GM19438 (cell line): Measurements from ENCODE around the gene PJVK.
"Not testable (repeated sequence)": the region's sequence is repeated elsewhere in the genome, so short reads cannot be mapped to it uniquely, and the experiment has no call there.

Experiments used
- ATAC-seq: cut with Tn5 transposase; IDR thresholded peaks from one replicate; pipeline ENCODE4 v1.9.1; 2021; ENCODE audit warnings: low read depth; ENCODE audit not compliant: unreplicated experiment

Gene PJVK

GRCh38 chr2:178428396-178428806, 22.8 kb upstream of the PJVK start:
- no peak for ATAC-seq

GRCh38 chr2:178429336-178429735, 21.8 kb upstream of the PJVK start:
- no peak for ATAC-seq

GRCh38 chr2:178436662-178437061, 14.5 kb upstream of the PJVK start:
- ATAC-seq: no peak

DNA sequence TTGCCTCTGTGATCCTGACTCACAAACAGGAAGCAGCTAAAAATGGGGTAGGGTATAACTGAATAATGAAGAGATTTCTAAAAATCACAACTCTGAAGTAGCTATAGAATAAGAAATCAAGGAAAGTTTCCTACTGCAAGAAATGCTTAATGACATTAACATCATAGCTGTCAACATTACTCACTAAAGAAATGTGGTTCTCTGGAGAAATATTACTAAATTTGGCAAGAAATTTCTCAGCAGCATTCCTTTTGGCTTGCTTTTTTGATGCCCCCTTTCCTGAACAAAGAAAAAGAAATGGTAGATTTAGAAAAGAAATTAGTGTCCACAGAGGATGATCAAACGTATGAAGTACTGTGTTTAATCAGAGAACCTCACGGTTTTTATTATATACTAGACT, 9.8 kb upstream of the PJVK start:
- ATAC-seq: no peak

DNA sequence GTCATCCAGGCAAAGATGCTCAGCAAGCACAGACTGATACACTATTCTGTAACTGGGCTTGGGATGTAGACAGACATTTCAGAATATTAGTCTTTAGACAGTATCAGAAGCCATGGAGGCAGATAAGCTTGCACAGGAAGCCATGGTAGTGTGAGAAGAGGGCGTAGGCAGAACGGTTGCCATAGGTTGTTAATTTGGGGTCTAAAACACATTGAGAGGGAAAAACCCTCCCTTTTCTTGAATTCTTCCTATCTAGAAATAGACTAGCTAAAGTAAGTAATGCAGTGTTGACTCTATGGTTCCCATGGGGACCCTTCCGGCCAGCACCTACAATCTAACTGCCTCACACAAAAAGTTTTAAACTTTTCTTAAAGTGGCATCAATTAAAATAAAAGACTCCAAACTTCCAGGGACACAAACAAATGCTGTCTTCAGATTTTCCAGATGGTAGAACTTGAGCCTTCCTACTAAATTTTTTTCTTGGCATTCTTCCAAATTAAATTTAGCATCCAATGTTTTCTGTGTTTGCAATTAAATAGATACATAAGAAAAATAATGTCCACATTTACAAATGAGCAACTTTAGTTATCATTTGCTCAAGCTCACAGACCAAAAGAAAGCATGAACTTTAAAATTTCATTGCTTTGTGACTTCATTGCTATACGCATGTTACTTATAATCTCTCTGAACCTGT, 2.1 kb upstream of the PJVK start:
- no peak for ATAC-seq

GRCh38 chr2:178449700-178450523, 1.3 kb upstream of the PJVK start:
- peak; percentile 3 for ATAC-seq

DNA sequence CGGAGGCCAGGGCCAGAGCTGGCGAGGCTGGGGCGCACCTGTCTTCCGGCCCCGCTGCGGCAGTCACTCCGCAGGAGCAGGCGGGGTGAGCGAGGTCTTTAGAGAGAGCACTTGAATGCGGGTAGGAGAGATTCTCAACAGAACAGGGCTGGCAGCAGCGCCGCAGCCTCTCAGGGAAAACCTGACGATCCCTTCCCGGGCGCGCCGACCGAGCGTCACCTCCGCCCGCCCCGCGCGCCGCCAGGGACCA, 729 bp upstream of the PJVK start:
- ATAC-seq: peak; percentile 47

GRCh38 chr2:178452334-178452733, 1.2 kb downstream of the PJVK start:
- no peak for ATAC-seq

DNA sequence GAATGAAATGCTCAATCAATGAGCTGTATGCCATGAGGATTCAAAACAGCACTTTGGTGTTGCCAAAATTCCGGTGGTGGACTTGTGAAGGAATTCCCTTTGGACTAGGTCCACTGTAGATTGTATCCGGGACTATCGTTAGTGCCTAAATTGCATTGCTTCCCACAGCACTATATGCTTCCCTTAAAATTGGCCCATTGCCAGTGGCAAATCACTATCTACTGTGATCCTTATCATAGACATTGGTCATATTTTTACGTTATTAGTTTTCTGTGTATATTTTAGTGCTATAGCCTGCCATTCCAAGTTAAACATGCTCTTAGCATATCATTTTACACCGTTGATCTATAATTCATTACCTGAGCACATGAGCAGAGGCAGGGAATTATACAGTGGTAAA, 1.7 kb downstream of the PJVK start:
- ATAC-seq: no peak

DNA sequence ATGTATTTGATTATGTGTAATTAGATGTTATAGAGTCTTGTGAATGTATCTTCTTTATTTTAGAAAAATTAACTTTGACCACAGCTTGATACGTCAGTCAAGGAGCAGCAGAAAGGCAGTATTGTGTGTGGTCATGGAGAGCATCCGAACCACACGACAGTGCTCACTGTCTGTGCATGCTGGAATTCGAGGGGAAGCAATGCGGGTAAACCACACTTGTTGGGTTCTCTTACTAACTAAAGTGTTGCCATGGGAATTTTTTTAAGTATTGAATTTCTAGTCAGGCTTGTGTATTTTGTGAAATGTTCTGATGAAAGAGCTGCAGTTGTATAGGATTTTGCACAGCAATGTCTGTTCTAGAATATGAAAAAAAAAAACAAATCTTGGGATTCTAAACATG, 4.8 kb downstream of the PJVK start:
- ATAC-seq: no peak

DNA sequence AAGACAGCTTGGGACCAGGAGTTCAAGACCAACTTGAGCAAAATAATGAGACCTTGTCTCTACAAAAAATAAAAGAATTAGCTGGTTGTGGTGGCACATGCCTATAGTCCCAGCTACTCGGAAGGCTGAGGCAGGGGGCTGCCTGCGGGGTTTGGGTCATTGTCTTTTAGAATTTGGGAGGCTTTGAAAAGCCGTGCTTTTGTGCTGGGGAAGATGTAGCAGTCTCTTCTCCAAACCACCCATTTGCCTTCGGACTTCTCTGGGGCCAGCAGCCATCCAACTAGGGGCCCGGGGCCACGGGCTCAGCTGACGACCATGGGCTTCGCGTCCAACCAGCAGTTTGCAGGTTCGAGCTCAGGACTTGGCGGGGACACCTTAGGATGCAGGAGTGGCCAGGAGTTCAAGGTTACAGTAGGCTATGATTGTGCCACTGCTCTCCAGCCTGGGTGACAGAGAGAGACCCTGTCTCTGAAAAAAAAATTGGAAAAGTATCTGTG, 6.3 kb downstream of the PJVK start:
- no peak for ATAC-seq

DNA sequence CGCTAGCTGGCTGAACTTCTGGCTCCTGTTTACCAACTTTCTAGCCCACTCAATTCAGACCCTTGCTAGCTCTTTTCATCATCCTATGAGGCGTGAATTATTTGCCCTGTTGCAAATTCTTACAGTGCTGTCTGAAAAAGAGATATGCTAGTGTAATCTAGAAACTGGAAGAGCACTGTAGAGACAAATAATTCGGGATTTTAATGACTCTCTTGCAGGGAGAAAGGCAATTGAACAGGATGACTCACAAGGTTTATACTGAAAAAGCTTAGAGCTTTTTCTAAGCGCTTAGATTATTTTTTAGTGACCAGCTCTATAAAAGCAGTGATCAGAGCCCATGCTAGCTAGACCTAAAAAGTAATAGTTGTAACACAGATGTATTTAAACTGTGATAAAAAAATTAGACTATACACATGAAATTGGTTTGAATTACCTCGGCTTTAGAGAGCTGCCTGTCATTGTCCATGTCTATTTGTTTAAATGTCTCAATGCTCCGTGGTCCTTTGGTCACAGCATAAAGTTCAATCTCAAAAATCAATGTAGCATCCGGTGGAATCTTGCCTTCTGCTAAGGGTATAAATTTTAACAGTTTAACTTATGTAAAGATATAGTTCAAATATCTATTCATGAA, 18.2 kb downstream of the PJVK start:
- no peak for ATAC-seq

DNA sequence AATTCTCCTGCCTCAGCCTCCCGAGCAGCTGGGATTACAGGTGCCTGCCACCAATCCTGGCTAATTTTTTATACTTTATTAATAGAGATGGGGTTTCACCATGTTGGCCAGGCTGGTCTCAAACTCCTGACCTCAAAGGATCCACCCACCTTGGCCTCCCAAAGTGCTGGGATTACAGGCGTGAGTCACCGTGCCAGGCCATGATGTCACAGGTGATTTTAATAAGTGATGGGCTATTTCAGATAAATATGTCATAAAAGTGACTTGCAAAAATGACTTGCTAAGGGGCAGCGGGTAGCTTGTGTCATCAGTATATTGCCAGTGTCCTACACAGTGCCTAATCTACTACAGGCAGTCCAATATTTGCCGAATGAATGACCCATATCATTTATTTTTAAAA, 20.1 kb downstream of the PJVK start:
- ATAC-seq: not testable (repeated sequence)

DNA sequence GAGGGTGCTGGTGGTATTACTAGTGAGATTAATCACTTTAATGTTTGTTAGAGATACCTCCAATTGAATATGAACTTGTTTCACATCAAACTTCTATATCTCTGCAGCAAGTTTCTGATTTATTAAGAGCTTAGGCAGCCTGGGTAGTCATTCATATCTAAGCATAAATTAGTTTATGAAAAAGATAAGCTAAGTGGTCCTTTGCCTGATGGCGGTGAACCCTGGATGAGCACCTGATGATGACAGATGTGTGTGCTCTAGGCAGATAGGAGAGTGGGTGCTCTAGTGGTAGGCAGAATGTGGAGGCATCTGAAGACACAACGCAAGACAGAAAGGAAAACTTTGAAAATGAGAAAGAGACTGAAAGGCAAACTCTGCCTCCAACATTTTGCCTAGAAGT, 22.2 kb downstream of the PJVK start:
- no peak for ATAC-seq

- no peak for ATAC-seq
Measured at GRCh38 chr2:178473931-178474330, 22.8 kb downstream of the PJVK start.

- ATAC-seq: no peak
Measured at GRCh38 chr2:178474560-178474959, 23.4 kb downstream of the PJVK start.

DNA sequence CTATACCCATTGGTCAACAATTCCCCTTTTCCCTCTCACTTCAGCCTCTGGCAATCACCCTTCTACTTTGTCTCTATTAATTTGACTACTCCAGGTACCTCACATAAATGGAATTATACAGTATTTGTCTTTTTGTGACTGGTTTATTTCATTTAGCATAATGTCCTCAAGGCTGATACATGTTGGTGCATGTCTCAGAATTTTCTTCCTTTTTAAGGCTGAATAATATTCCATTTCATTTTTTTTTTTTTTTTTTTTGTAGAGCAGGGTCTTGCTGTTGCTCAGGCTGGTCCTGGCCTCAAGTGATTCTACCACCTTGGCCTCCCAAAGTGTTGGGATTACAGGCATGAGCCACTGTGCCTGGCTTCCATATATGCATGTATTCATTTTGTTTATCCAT, 25.3 kb downstream of the PJVK start:
- ATAC-seq: no peak

DNA sequence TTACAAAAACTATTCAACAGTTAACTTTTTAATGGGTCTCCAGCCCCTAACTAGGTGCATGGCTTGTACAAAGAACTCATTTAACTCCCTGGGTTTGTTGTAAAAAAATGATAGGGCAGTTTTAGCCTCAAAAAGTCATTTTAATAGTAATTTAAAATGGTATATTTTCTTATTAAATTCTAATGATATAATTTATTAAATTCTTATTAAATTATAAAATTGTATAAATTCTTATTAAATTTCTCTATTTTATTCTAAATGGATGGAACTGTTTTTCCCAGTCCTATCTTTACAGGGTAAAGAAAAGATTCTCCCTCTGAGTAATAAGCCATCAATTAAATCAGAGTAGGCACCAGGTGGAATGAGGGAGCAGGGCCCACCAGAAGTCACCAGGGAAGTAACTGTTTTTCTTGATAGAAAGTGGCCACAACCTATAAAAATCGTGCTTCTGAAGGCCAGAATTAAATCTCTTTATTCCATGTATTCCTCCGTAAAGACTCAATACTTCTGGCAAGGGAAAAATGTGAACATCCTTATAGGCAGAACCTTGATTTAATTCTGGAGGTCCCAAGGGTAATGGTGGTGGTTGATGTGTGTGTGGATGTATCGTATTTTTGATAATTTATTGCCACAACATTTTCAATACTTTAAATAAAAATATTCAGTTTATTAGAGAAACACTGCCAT, 26.4 kb downstream of the PJVK start:
- no peak for ATAC-seq

GRCh38 chr2:178478130-178478438, 26.9 kb downstream of the PJVK start:
- ATAC-seq: no peak

- peak; percentile 42 for ATAC-seq
Measured at GRCh38 chr2:178478439-178479274, 27.5 kb downstream of the PJVK start, which contains the start of gene FKBP7. TSS of gene FKBP7 (minus strand) at chr2:178478600. CDS start at chr2:178478499, 101 bp downstream.

- no peak for ATAC-seq
Measured at GRCh38 chr2:178479275-178479616, 28.1 kb downstream of the PJVK start.
